Stimulated activated naive CD8-positive, alpha-beta T cell treated with anti-CD3 and anti-CD28 coated beads, Interleukin-15, Interleukin-2, amounts not matched to agents 100 U/mL and 50 U/mL, for 24 hours (primary cell): ENCODE data around the gene ELOVL6.

Experiments
- ATAC-seq: fragments of 150-1000 bp; cut with Tn5 transposase; one replicate; pipeline ENCODE4 v1.10.0; 2021
- DNase-seq: peaks from one replicate; pipeline ENCODE4 v3.0.0; 2021

Gene ELOVL6

GRCh38 chr4:110025718-110026117, 172.7 kb downstream of the ELOVL6 start:
- DNase-seq (no peak), ATAC-seq (no peak)

DNA sequence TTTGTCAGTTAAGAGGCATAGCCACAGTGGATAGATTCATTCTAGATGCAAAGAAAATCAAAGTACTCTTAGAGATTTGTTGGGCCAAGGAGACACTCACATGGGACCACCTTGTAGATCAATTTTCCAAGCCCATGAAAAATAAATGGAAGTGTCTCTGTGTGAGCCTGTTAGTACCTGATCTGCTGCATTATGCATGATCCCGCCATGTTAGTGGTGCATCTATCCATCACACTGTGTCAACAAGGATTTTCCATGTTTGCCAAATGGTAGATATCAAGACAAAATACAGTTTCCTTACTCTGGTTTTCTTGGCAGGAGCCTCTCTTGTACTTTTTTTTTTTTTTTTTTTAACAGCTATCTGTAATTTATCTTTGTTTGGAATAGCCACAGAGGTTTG, 173.4 kb downstream of the ELOVL6 start:
- DNase-seq, result no peak
- ATAC-seq, result no peak

DNA sequence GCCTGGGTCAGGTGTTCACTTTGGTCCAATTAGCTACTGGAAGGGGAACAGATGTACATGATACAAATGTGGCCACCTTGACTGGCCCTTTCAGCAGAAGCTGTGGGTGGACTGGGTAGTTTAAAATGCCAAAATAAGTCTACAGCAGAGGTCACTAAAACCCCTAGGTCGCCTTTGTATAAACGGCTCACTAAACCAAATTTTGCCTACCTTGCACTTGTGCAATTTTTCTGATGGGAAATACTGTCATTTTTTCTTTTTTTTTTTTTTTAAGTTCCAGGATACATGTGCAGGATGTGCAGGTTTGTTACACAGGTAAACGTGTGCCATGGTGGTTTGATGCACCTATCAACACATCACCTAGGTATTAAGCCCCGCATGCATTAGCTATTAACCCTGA, 176.0 kb downstream of the ELOVL6 start:
- ATAC-seq (no peak), DNase-seq (no peak)

GRCh38 chr4:110020646-110021443, 177.6 kb downstream of the ELOVL6 start:
- no peak for DNase-seq
- ATAC-seq, result peak; percentile 81

DNA sequence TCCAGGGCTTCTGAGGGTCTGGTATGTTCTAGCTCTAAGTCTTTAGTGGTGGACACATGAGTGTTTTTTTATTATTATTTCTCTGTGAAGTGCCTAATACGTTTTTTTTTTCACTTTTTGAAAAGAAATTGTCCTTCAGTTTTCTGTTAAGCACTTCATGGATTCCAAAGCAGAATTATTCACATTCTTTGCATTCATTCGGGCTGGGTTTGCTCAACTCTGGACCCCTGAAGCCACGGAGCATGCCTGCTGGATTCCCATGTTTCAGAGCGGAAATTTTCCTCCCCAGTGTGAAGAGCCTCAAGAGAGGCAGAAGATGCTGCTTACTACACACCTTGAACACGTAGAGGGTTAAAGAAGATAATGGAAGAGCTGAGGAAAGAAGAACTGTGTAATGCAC, 178.3 kb downstream of the ELOVL6 start:
- ATAC-seq, result no peak
- no peak for DNase-seq

DNA sequence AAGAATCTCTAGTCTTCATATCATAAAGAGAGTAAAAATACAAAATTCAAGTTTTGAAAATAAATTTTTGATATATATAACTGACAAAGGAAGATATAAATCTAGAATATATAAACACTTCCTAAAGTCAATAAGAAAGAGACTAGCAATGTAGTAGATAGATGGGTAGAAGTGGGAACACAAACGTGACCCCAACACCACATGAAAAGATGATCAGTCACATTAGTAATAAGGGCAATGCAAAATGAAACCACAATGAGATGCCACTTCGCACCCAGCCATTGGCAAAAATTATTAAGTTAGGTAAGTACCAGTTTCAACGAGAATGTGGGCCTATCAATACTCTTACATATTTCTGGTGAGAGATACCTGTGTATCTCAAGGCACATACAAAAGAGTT, 179.3 kb downstream of the ELOVL6 start:
- DNase-seq (no peak), ATAC-seq (peak; percentile 61)

DNA sequence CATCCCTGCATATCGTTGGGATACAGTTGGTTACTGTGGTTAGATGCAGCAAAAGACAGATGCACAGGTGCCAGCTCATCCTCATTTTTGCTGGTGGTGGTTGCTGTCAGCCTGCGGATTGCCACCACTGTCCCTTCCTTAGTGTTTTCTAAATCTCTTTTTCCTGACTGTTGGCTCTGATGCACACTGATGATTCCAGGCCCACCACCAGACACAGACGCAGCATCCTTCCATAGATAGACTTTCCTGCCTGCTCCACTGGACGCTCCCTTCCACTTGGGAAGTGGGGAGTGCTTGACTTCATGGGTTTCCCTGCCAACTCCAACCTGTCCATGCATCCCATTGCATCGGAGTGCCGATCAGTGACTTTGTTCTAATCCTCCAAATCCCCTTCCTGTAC, 184.2 kb downstream of the ELOVL6 start:
- ATAC-seq (no peak), DNase-seq (no peak)

DNA sequence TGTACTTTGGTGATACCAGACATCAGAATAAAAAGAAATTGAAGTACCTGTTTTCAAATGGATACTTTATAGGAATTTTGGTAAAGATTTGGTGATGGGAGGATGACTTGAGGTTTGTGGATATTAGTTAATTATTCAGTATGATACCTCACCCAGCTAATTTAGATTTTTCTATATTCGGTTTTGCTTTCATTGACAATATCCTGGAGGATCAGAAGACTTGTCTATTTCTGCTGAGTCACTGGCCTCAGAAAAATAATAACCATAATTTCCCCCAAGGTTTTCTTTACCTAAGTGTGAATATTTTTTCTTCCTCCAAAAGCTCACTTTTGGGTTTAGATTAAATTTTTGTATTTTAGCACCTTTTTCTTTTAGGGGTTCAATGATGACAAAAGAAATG, 185.5 kb downstream of the ELOVL6 start:
- ATAC-seq (no peak), DNase-seq (no peak)

GRCh38 chr4:110010797-110011196, 187.6 kb downstream of the ELOVL6 start:
- DNase-seq (no peak), ATAC-seq (no peak)

DNA sequence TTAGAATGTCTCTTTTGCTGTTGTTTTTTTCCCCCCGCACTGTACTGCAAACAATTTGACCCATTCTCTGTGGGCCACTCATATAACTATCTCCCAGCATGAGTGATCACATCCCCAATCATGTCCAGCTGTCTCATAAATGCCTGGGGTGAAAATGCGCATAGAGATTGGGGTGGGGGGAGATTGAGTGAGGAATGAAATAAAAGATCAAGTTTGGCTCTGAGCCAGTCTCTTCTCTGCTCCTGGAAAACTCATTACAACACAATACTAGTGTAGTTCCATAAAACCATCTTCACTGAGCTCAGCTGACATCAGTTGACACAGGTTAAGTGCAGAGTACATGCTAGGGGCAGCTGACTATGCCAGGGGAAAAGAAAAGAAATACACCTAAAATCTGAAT, 188.9 kb downstream of the ELOVL6 start:
- ATAC-seq (no peak), DNase-seq (no peak)

GRCh38 chr4:110008540-110008939, 189.9 kb downstream of the ELOVL6 start:
- DNase-seq, result no peak
- no peak for ATAC-seq

DNA sequence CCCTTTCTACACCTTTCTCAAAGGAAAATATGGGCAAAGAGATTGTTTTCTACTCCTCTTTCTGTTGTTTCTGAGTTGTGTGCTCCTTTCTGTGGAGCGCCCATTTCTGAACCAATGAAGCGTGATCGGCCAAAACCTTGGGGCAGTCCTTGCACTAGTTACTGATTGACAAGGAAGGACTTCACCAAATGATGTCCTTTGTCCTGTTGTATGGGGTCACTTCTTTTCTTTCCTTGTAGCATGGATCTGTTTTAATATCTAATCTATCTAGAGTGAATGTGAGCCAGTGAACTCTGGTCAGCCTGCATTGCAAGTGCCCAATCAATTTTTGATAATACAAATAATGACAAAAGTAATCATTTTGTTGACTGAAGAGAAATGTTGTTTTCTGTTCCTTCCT, 191.2 kb downstream of the ELOVL6 start:
- ATAC-seq, result no peak
- DNase-seq, result no peak

DNA sequence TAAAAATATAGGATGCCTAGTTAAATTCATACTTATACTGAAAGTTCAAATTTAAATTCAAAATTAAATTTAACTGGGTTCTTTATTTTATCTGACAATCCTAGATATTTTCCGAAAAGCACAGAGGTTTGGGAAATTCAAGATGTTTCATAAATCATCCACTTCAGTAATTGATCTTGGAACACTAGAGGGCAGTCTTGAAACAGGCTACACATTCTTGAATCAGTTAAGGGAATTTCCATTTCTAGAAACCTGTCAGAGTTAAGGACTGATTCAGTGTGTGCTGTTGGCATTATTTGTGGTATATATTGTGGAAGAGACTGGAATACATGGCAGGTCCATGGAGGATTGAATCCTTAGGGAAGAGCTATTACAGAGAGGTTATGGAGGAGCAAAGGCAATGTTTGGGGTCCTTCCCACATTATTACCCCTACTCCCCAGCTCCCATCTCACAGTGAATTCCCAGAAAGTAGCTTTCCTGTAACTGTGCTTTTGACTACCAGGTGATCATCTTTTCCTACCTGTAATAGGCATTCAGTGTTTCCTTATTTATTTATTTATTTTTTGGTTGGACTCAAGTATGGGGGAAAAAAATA, 192.9 kb downstream of the ELOVL6 start:
- DNase-seq (no peak), ATAC-seq (no peak)

DNA sequence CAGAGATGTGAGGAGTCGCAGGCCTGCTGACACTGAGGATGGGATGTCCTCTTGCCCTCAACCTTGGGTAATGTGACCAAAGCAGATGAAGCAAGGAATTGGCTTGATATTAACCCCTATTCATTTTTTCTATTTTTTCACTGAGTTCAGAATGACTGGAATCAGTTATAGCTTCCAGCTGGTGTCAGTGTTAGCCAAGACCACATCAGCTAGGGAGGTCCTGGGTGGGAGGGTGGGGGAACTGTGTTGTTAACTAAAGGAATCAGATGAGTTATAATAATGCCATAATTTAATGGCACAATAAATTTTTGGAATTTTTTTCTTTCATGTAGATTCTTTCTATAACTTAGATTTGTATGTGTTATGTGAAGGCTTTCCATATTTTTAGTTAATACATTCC, 193.9 kb downstream of the ELOVL6 start:
- ATAC-seq (no peak), DNase-seq (no peak)

GRCh38 chr4:110003401-110004187, 194.8 kb downstream of the ELOVL6 start:
- DNase-seq, result no peak
- ATAC-seq, result peak; percentile 95

DNA sequence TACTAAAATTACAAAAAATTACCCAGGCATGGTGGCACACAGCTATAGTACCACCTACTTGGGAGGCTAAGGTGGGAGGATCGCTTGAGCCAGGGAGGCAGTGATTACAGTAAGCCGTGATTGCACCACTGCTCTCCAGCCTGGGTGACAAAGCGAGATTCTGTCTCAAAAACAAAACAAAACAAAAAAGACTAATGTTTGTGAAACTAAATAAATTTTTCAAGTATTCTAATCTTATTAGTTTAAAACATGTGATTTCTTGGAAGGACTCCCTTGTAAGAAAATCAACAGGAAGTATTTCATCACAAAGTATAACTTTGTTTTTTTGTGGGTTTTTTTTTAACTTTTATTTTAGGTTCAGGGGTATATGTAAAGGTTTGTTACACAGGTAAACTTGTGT, 196.1 kb downstream of the ELOVL6 start:
- ATAC-seq (no peak), DNase-seq (no peak)

DNA sequence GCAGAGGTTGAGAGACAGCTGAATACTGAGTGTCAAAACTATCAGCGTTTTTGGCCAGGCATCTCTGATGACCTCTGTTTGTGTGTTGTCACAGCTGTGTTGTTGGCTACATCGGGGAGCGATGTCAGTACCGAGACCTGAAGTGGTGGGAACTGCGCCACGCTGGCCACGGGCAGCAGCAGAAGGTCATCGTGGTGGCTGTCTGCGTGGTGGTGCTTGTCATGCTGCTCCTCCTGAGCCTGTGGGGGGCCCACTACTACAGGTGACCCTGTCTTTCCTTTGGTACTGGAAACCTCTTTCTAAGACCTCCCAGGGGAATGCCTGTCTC, 198.9 kb downstream of the ELOVL6 start:
- DNase-seq, result no peak
- ATAC-seq, result no peak

DNA sequence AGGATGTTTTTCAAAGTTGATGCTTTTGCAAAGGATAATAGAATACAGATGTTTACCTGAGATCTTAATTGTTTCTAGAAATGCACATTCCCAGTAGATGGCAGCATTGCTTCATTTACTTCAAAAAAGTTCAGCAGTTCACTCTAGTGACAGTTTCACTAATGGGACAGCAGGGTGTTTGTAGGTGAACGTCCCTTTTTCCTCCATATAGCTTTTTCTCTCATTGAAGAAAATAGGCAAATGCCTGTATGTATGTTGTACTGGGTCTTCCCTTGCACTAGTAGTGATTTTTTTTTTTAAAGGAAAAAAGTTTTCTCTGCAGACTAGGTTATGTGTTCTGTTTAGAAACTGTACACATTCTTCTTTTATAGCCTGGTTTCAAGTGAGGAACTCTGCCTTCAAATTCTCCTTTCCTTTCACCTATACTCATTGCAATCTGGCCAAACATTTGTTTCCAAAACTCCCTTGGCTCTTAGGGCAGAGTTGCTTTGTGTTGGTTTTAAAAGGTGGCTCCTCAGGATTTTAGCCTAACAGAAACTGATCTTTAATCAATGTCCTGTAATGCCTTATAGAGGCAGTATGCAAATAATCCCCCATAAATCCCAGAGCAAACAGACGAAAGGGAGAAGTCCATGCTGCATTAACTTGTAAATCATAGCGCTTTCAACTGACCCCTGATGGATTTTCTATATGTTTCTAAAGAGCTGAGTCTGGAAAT, 199.4 kb downstream of the ELOVL6 start:
- ATAC-seq, result no peak
- no peak for DNase-seq

DNA sequence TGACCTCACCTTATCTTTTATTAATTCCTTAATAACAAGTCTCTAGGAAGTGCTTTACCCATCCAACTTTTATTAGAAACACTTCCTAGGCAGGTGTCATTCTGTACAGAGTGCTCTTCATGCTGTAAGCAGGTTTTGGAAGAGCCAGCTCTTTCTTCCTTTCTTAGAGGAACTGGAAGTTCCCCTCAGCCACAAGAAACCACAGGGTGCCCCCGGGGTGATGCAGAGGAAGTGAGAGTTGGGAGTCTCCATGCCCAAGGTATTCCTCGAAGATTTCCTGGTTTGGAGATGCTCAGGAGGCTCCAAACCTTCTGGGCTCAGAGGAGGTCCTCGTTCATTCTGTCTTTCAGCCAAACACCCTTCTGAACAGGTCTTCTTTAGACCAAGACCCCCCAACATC, 201.9 kb downstream of the ELOVL6 start:
- DNase-seq (no peak), ATAC-seq (no peak)
